ENCODE data around the gene ECHS1.
"Not testable (repeated sequence)": the region's sequence is repeated elsewhere in the genome, so short reads cannot be mapped to it uniquely, and the experiment has no call there.

ECHS1 gene

DNA sequence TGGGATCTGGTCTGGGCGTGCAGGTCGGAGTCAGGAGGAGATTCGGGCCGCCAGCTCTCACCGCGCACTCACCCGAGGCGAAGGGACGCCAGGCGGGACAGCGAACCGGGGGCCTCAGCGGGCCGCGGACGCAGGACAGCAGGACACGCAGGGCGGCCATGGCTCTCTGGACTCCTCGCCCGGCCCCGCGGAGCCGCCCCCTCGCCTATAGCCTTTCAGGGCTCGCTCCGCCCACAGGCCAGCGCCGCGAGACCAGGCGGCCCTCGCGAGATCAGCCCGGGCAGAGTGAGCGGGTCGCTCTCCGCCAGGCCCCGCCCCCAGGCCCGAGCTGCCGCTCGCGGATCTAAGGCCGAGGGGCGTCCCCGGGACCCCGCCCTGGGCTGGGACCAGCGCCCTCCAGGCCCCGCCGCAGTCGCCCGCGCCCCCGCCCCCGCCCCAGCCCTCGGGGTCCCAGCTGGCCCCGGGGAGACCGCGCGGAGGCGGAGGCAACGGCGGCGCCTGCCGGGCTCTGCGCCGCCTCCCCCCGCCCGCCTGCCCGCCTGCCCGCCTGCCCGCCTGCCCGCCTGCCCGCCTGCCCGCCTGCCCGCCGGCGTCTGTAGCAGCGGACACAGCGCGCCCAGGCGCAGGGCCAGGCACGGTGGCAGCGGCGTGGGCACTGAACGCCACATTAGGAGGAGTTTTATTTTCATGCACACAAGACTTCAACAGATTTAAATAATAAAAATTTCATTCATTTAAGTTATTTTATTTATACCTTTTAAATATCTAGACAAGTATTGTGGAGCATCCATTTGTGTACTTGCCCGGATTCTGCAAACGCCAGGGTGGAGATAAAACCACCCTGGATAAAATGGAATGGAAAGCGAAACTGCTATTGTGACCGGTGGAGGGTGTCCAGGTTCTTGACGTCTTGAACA is at the start of gene ECHS1:
TSS of gene ECHS1 (minus strand) at position 181 of the 917 bp plus-strand sequence. CDS start at position 160, 21 bp downstream.
- DNase-seq, result peak; percentile 98

DNA sequence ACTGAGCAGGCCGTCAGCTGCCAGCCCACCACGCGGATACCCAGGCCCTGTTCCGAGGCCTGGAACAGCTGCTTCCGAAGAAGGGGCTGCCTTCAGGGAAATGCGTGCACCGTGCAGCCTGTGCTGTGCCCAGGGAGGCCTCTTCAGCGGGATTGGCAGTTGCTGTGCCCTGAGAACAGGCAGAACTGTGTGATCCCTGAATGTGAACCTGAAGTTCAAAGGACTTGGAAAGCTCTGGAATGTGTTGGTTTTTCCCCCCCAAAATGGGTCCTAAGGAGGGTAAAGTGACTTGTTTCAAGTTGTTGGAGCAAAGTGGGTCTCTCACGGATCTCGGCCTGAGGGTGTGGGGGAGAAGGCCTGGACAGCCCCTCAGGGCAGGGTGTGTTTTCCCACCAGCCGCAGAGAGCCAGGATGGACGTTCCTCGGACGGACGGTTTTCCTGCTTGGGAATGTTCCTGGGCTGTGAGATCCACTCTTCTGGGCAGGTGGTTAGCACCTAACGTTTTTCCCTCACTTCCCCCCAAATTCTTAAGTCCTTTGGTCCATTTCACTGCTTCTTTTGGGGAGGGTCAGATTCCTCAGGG is 49.2 kb upstream of the ECHS1 start:
- DNase-seq, result no peak

DNA sequence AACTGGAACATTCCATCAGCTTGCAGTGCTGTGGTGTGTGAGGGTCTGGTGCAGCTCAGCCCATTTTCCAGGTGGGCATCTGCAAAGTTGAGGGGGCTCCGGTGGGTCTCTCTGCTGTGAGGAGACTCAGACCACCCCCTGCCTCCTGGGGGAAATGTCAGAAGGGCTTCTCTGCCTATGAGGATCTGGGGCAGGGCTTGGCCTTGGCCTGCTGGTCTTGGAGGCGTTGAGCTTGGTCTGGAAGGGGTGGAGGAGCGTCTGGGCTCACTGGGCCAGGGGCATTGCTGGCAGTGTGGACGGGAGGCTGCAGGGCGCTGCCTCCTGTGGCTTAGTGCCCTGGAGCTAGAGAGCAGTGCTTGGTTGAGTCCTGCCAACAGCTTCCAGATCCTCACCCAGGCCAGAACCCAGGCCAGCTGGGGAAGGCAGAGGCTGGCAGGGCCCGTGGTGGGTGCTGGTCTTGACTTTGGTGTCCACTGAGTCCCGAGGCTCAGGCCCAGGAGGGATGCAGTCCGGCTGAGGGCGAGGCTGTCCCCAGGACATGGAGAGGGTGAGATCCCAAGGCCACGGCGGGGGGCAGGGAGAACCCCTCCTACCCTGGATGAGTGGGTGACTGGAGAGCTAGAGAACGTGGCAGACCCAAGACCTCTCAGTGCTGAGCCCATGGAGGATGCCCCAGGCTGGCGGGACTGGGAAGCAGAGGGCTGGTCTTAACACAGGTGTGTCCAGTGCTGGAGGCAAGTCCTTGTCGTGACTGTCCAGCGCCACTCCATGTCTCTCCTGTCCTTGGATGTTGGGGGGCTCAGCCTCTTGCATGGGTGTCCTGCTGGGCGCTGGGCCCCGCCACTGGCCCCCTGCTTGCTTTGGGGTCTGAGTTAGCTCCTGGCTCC is 48.4 kb upstream of the ECHS1 start:
- DNase-seq, result no peak

DNA sequence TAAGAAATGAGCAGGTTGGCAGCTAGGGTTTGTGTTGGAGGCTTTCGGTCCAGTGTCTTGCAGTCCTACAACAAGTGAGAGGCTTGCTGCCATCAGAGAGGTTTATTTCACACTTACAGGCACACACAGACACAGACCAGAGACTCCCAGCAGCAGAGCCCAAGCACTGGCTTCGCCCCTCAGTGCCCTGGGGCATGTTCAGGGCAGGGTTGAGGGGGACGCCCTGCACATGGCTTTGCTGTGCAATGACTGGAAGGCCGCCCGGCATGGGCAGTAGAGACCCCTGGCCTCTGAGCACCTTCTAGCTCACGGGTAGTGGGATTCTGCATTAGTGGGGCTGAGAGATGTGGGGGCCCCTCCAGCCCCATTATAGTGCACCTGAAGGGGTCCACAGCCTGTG is 47.4 kb upstream of the ECHS1 start:
- DNase-seq, result no peak

DNA sequence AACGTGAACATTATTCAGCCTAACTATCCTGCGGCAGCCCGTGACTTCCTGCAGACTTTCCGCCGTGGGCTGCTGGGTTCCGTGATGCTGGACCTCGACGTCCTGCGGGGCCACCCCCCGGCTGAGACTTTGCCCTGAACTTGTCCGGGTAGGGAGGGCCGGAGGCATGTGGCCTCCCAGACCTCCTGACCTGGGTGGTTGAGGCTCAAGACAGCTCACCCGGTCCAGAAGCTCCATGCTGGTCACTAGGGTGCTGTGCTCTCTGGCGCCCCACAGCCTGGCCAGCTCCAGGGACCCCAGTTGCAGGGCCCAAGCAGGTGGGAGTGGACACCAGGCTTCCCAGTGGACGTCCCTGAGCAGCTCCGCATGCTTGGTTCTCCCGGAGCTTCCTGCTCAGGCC is 46.9 kb upstream of the ECHS1 start:
- no peak for DNase-seq

DNA sequence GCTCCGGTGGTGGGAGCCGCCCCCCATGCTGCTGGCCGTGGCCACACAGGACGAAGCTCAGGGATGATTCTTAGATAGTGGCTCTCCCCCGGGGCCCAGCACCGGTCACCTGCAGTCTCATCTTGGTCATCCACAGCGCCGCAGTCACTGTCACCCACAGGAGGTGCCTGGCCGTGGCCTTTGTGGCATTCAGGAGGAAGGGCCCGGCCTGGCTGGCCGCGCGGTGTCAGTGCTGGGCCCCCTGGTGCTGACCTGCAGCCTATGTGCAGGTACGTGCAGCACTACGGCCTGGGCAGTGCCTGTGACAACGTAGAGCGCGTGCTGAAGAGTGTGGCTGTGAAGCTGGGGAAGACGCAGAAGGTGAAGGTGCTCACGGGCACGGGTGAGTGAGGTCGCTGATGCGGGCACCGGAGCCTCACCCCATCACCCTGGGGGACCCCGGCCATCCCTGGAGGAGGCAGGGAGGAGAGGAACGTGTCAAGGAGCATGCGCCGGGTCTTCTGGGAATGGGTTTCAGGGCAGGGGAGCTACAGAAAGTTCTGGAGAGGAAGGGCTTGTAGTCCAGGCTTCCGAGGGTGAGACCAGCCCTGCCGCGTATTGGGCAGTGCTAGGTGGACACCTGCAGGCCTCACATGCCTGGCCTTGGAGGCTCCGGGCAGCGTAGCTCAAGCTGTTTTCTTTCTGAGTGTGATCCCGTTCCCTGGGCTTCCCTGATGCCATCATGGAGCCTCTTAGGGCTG is 46.2 kb upstream of the ECHS1 start:
- no peak for DNase-seq

DNA sequence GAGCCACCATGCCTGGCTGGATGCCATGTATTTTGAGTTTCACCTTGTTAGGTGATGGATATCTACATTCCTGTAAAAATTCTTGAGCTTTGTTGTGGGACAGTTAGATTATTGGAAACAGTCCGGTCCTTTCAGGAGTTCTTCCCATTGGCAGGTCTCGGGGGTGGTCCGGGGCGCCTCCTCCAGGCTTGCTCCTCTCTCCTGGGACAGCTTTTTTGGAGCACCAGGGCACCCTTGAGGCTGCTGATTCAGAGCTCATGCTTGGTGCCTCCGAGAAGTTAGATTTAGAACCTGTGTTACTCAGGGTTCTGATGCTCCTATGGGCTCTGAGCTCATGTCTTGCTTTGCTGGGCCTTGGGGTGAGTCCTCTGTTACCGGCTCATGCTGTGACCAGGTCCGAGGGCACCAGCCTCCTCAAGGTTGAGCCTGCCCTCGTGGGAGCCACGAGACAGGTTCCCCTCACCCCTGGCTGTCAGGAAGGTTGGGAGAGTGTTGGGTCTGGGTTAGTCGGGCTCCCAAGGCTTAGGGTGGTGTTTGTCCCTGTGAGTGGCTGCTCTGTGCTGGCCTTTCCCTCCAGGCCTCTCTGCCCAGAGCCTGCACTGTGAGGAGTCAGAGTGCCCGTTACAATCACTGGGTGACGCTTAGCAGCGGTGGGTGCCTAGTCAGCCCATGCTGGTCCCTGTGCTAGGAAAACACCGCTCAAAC is 45.3 kb upstream of the ECHS1 start:
- no peak for DNase-seq

DNA sequence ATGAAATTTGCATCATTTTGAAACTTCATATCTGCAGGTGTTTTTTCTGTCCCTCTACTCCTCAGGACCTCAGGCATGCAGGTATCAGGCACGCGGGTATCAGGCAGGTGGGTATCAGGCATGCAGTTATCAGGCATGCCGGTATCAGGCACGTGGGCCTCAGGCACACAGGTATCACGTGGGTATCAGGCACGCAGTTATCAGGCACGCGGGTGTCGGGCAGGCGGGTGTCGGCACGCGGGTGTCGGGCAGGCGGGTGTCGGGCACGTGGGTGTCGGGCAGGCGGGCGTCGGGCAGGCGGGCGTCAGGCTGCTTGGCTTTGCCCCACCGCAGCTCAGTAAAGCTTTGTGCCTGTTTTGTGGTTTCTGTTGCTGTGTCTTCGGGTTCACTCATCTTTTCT is 42.6 kb upstream of the ECHS1 start:
- DNase-seq, result no peak

DNA sequence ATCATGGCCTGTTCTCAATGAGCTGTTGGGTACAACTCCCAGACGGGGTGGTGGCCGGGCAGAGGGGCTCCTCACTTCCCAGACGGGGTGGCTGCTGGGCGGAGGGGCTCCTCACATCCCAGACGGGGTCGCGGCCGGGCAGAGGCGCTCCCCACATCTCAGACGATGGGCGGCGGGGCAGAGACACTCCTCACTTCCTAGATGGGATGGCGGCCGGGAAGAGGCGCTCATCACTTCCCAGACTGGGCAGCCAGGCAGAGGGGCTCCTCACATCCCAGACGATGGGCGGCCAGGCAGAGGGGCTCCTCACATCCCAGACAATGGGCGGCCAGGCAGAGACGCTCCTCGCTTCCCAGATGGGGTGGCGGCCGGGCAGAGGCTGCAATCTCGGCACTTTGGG is 41.2 kb upstream of the ECHS1 start:
- not testable (repeated sequence) for DNase-seq

DNA sequence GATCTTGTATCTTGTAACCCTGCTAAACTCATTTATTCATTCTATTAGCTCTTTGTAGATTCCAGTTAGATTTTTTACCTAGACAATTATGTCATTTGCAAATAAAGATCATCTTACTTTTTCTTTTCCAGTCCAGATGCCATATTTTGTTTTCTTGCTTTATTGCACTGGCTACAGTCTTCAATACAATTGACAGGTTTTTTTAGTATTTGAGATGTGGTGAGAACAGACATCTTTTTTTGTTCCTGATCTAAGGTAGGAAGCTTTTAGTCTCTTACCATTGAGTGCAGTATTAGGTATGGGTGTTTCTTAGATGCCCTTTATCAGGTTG is 39.2 kb upstream of the ECHS1 start:
- DNase-seq, result no peak

DNA sequence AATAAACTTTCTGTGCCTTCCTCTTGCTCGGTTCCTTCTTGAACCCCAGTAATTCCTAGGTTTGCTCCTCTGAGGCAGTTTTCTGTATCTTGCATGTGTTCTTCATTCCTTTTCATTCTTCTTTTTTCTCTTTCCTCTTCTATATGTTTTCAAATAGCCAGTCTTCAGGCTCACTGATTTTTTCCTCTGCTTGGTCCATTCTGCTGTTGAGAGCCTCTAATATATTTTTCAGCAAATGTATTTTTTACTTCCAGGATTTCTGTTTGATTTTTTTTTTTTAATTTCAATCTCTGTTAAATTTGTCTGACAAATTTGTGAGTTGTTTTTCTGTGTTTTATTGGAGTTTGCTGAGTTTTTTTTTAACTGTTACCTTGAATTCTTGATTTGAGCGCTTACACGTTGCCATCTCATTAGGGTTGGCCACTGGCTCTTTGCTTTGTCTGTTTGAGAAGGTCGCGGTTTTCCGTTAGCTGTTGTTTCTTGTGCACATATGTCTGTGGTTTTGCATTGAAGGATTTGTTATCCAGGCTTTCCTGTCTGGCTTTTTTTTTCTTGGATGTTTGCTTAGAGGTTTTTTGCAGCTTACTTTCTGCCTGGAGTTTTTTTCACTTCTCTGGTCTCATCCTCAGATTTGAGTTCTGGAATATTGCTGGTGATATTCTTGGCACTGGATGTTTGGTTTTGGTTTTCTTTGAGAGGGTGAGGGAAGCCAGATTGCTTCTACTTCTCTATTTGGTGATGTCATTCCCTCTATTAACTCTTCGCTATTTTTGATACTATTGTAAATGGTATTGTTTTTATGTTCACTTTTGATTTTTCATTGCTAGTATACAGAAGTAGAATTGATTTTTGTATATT is 38.6 kb upstream of the ECHS1 start:
- DNase-seq, result no peak

DNA sequence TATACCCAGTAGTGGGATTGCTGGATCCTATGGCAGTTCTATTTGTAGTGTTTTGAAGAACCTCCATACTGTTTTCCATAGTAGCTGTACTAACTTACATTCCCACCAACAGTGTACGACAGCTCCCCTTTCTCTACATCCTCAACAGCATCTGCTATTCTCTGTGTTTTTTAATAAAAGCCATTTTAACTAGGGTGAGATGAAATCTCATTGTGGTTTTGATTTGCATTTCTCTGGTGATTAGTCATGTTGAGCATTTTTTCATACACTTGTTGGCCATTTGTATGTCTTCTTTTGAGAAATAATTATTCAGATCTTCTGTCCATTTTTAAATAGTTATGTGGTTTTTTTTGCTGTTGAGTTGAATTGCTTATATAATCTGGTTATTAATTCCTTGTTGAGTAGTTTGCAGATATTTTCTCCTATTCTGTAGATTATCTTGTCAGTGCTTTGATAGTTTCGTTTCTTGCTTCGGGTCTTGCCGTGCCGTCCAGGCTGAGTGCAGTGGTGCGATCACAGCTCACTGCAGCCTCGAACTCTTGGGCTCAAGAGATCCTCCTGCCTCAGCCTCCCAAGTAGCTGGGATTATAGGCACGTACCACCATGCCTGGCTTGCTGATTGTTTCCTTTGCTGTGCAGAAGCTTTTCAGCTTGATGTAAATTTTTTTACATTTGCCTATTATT is 32.8 kb upstream of the ECHS1 start:
- no peak for DNase-seq

DNA sequence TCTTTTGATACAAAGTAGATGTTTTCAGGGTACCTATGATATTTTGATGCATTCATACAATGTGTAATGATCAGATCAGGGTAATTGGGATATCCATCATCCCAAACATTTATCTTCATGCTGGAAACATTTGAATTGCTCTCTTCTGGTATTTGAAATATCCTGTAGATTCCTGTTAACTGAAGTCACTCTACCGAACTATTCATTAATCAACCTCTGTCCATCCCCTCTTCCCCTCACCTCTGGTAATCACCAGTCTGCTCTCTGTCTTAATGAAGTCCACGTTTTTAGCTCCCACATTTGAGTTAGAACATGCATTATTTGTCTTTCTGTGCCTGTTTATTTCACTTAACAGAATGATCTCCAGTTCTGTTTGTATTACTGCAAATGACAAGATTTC is 32.1 kb upstream of the ECHS1 start:
- no peak for DNase-seq

DNA sequence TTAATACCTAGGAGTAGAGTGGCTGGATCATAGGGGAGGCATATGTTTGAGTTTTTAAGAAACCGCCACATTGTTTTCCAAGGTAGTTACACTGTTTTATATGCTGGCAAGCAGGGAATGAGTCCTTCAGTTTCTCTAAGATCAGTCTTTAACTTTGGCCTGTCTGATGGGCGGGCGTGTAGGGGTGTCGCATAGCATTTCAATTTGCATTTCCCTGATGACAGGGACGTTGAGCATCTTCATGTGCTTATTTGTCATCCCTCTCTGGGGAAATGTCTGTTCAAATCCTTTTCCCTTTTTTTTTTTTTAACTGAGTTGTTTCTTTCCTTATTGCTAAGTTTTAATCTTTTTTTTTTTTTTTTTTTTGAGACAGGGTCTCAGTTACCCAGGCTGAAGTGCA is 30.6 kb upstream of the ECHS1 start:
- DNase-seq, result no peak

DNA sequence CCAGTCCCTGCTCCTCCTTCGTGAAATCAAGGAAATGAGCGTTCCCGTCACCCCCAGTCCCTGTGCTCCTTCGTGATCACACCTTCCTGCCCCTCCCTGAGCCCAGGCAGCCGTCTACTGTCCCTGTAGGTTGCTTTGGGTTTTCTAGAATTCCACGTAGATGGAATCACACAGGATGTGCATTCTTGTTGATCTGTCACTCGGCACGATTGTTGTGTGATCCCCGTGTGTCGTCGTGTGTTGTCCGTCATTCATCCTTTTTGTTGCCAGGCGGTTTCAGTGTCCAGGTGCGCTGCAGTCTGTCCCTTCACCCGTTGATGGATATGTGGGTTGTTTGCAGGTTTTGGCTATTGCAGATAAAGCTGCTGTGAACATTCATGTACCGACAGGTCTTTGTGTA is 30.2 kb upstream of the ECHS1 start:
- no peak for DNase-seq

DNA sequence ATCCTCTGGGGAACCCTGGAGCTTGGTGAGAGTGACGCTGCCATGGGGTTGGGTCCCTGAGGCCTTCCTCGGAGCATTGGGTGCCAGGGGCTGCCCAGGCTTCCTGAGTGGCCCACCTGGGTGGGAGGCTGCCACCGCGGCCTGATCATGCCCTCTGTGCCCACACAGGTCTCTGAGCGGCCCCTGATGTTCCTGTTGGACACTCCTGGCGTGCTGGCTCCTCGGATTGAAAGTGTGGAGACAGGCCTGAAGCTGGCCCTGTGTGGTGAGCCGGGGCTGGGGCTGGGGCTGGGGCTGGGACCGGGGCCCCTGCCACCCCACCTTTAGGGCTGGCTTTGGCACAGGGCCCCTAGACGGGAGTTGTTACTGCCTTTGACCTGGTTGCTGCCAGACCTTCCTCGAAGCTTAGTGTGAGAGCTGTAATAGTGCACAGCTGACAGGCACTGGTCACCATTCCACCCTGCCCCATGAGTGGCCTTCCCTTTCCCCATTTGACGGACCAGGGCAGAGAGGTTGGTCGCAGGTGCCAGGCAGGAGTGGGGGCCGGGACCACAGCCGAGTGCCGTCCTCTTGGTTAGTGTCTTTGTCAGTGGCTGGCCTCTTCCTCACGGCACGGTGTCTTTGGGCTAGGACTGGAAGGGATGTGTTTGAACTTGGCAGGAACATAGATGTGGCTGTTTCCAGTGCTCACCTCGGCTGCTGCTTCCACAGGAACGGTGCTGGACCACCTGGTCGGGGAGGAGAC is 29.0 kb upstream of the ECHS1 start:
- no peak for DNase-seq

DNA sequence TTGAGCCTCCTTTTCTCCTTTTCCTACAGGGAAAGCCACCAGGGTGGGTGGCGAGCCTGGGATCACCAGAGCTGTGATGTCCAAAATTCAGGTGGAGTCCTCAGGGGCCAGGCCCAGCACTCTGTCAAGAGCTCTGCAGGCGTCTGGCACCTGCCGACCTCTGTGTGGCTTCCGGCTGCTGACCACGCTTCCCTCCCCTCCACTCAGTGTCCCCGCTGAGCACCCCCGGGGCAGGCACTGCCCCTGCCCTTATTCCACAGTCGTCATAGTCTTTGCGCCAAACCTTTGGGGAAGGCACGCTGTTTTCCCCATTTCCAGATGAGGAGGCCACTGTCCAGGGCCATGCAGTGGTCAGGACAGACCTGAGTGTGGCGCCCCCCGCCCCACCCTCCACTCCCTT is 28.3 kb upstream of the ECHS1 start:
- no peak for DNase-seq

DNA sequence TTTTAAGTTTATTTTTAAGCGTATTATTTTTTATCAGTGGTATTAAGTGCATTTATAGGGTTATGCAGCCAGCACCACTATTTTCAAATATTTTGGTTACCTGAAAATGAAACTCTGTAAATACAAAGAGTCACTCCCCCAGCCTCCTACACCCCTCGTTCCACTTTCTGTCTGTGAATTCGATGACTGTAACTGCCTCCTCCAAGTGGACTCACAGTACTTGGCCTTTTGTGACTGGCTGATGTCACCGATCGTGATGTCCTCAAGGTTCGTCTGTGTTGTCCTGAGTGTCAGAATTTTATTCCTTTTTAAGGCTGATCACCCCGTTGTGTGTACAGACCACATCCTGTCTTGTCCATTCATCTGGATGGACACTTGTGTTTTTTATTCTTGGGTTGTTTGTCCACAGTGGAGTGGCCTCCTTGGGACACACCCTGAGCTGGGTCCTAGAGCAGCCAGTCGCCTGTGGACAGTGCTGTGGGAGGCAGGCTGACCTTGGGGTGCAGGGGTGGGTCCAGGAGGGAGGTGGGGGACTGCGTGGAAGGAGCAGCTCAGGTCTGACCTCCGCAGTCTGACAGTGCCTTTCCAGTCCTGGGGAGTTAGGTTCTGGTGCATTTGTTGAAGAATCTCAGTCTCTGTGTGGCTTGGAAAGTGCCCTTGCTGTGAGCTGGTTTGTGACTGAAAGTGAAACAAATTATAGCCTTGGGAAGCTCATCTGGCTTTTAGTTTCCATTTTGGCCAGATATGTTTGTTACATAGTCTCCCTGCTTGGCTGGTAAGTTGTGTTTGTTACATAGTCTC is 27.7 kb upstream of the ECHS1 start:
- no peak for DNase-seq

DNA sequence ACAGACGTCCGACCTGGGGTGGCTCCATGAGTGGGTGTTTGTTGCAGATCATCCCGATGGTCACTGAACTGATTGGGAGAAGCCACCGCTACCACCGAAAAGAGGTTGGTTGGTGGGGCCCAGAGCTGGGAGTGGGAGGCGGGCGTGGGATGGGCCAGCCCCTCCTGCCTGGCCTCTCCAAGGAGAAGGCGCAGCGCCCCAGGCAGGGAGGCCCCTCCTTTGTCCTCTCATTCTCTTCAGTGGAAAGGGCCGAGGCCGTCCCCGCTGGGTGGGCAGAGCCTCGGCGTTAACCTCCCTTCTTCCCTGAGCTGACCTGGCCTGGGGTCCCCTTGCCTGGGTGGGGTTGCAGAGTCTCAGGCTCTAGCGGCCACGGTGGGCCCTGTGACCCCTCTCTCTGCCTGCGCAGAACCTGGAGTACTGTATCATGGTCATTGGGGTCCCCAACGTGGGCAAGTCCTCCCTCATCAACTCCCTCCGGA is 26.0 kb upstream of the ECHS1 start:
- no peak for DNase-seq

All from activated CD4-positive, CD25-positive, alpha-beta regulatory T cell treated with anti-CD3 and anti-CD28 coated beads, Interleukin-2, amount 50 U/mL, for 72 hours (primary cell).